GM12891 (cell line): ENCODE measurements around the gene NAV2.

ENCODE experiments used
- POLR2A ChIP-seq: IDR thresholded peaks from 2 replicates; pipeline ENCODE4 v1.6.1; 2011; ENCODE audit warnings: low read depth, low read length, control low read depth
- POLR2AphosphoS5 ChIP-seq: IDR thresholded peaks from 2 replicates; pipeline ENCODE4 v1.6.1; 2011; ENCODE audit warnings: low read depth, low read length, control low read depth

DNA sequence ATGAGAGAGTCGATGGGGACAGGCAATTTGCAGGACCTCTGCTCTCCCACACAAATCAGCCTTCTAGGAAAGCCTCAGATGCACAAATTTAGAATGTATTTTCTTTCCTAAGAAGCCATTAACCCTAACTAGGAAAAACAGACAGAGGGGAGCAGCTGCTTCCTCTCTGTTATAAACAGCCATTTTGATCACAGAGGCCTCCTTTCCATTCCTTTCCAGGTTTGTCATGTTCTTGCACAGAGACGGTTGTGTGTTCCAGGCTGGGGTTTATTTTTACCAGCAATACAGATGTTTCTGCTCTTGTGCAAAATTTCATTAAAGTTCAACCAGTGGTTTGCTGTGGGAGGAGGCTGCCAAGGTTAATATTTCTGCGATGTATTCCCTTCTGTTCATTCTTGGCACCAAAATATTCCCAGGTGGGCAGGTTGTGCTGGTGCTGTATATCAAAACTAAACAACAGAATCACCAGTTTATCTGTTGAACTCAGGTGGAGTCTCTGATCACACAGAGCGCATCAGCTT, 90.2 kb downstream of the NAV2 start:
- TF ChIP-seq POLR2A (no peak), POLR2AphosphoS5 (no peak)
